Measurements from ENCODE around the gene TMPRSS11B.

- TF ChIP-seq CTCF (IDR thresholded peaks at IDR 0.05) (no peak), ZFX (IDR thresholded peaks at IDR 0.05; ENCODE audit: borderline replicate concordance) (no peak)
Measured at GRCh38 chr4:68287704-68288392, 42.4 kb upstream of the TMPRSS11B start.
